ENCODE data around the gene COP1.

Gene COP1

GRCh38 chr1:176198413-176198812, 8.7 kb downstream of the COP1 start:
- no peak for DNase-seq

- DNase-seq = no peak
Observed at GRCh38 chr1:176196728-176197127, 10.4 kb downstream of the COP1 start.

- DNase-seq = no peak
Observed at GRCh38 chr1:176195547-176195946, 11.5 kb downstream of the COP1 start.

GRCh38 chr1:176193663-176194062, 13.4 kb downstream of the COP1 start:
- DNase-seq = no peak

GRCh38 chr1:176193023-176193422, 14.1 kb downstream of the COP1 start:
- DNase-seq = no peak

GRCh38 chr1:176188604-176189003, 18.5 kb downstream of the COP1 start:
- DNase-seq = no peak

GRCh38 chr1:176187001-176187400, 20.1 kb downstream of the COP1 start:
- no peak for DNase-seq

GRCh38 chr1:176183618-176184017, 23.5 kb downstream of the COP1 start:
- DNase-seq = no peak

- no peak for DNase-seq
Observed at GRCh38 chr1:176178316-176178715, 28.8 kb downstream of the COP1 start.

- DNase-seq = no peak
Observed at GRCh38 chr1:176177764-176178163, 29.3 kb downstream of the COP1 start.

- DNase-seq = no peak
Observed at GRCh38 chr1:176174108-176174507, 33.0 kb downstream of the COP1 start.

GRCh38 chr1:176172215-176172614, 34.9 kb downstream of the COP1 start:
- no peak for DNase-seq

GRCh38 chr1:176167210-176167609, 39.9 kb downstream of the COP1 start:
- no peak for DNase-seq

- DNase-seq = no peak
Observed at GRCh38 chr1:176165573-176165972, 41.5 kb downstream of the COP1 start.

GRCh38 chr1:176164014-176164678, 42.9 kb downstream of the COP1 start:
- no peak for DNase-seq

GRCh38 chr1:176159993-176160392, 47.1 kb downstream of the COP1 start:
- no peak for DNase-seq

- no peak for DNase-seq
Observed at GRCh38 chr1:176157995-176158394, 49.1 kb downstream of the COP1 start.

- no peak for DNase-seq
Observed at GRCh38 chr1:176149939-176150807, 56.9 kb downstream of the COP1 start.

- DNase-seq = no peak
Observed at GRCh38 chr1:176144526-176144925, 62.6 kb downstream of the COP1 start.

- DNase-seq = no peak
Observed at GRCh38 chr1:176142973-176143372, 64.1 kb downstream of the COP1 start.

- no peak for DNase-seq
Observed at GRCh38 chr1:176141449-176141848, 65.6 kb downstream of the COP1 start.

- DNase-seq = no peak
Observed at GRCh38 chr1:176136891-176137290, 70.2 kb downstream of the COP1 start.

- DNase-seq = no peak
Observed at GRCh38 chr1:176134666-176135065, 72.4 kb downstream of the COP1 start.

- no peak for DNase-seq
Observed at GRCh38 chr1:176122282-176122681, 84.8 kb downstream of the COP1 start.
